GM19025 (cell line): ENCODE data around the gene CALHM3.
"Not testable (repeated sequence)": the region's sequence is repeated elsewhere in the genome, so short reads cannot be mapped to it uniquely, and the experiment has no call there.

Experiments
- ATAC-seq: cut with Tn5 transposase; IDR thresholded peaks from one replicate; pipeline ENCODE4 v1.9.1; 2021; ENCODE audit warnings: mild to moderate bottlenecking, low read depth, moderate library complexity; ENCODE audit not compliant: unreplicated experiment

The CALHM3 gene

GRCh38 chr10:103502849-103503660, 24.0 kb upstream of the CALHM3 start:
- ATAC-seq: no peak

- no peak for ATAC-seq
These were observed 22.1 kb upstream of the CALHM3 start for GRCh38 chr10:103501186-103501585.

GRCh38 chr10:103500481-103500880, 21.4 kb upstream of the CALHM3 start:
- no peak for ATAC-seq

- no peak for ATAC-seq
These were observed 20.8 kb upstream of the CALHM3 start for GRCh38 chr10:103499881-103500280.

GRCh38 chr10:103498936-103499638, 20.0 kb upstream of the CALHM3 start:
- no peak for ATAC-seq

GRCh38 chr10:103497161-103497915, 18.3 kb upstream of the CALHM3 start:
- ATAC-seq: no peak

GRCh38 chr10:103495321-103495720, 16.3 kb upstream of the CALHM3 start:
- ATAC-seq: no peak

- ATAC-seq: no peak
These were observed 15.2 kb upstream of the CALHM3 start for GRCh38 chr10:103493916-103494877.

GRCh38 chr10:103493362-103493915, 14.4 kb upstream of the CALHM3 start, which contains the start of gene NEURL1:
Gene NEURL1 (plus strand): TSS chr10:103493705. CDS start chr10:103494388, 683 bp downstream.
- no peak for ATAC-seq

- no peak for ATAC-seq
These were observed 13.7 kb upstream of the CALHM3 start for GRCh38 chr10:103492655-103493261.

- ATAC-seq: no peak
These were observed 12.8 kb upstream of the CALHM3 start for GRCh38 chr10:103491729-103492364.

GRCh38 chr10:103490986-103491314, 11.9 kb upstream of the CALHM3 start:
- no peak for ATAC-seq

- ATAC-seq: no peak
These were observed 8.3 kb upstream of the CALHM3 start for GRCh38 chr10:103487410-103487708.

GRCh38 chr10:103486635-103487409, 7.8 kb upstream of the CALHM3 start:
- ATAC-seq: not testable (repeated sequence)

- peak; percentile 51 for ATAC-seq
These were observed 3.0 kb upstream of the CALHM3 start for GRCh38 chr10:103481974-103482531.

GRCh38 chr10:103480521-103480920, 1.5 kb upstream of the CALHM3 start:
- ATAC-seq: no peak

- no peak for ATAC-seq
These were observed 369 bp downstream of the CALHM3 start for GRCh38 chr10:103478671-103479070.
